H1 (cell line): ENCODE measurements around the gene KLC4. TPM values are rescaled to one million over a fixed set of nuclear protein-coding genes. Genes with fewer than 3 reads are reported as not detected.

ENCODE experiments used
- CTCF ChIA-PET: fragments of 300-600 bp; sonication (Branson Sonifier 250); formaldehyde crosslinking; loops from one replicate; lab custom pipeline; 2021; ENCODE audit not compliant: partially characterized antibody; lab: Charles Lee
- POLR2A ChIA-PET: fragments of 300-600 bp; sonication (Branson Sonifier 250); formaldehyde crosslinking; loops from one replicate; lab custom pipeline; 2021; ENCODE audit warnings: inconsistent platforms; ENCODE audit not compliant: partially characterized antibody; lab: Charles Lee
- DNase-seq, 2 experiments: peaks; one replicate each; pipeline versions ENCODE4 v3.0.0 to v3.0.0-alpha.2; 2010 to 2022; ENCODE audit warnings: low spot score in 2 of 2, low read depth in 1 of 2, mixed read lengths in 1 of 2
- FAIRE-seq: peaks from 2 replicates; lab custom pipeline; 2011; peaks lifted over from hg19 to GRCh38; lab: Jason Lieb, UNC
- H2AFZ ChIP-seq: 2 replicates; pipeline ENCODE4 v1.8.1; 2012; ENCODE audit warnings: low read length, inconsistent platforms
- H2AK5ac ChIP-seq: 2 replicates; pipeline ENCODE4 v1.6.1; 2013; ENCODE audit warnings: low read depth, low read length
- H2BK120ac ChIP-seq: replicated peaks from 2 replicates; pipeline ENCODE3; 2013; ENCODE audit warnings: low read depth, low read length, inconsistent platforms
- H2BK12ac ChIP-seq: 2 replicates; pipeline ENCODE4 v1.6.1; 2013; ENCODE audit warnings: low read depth, low read length
- H2BK15ac ChIP-seq: 2 replicates; pipeline ENCODE4 v1.6.1; 2013; ENCODE audit warnings: low read length
- H2BK20ac ChIP-seq: 2 replicates; pipeline ENCODE4 v1.6.1; 2013; ENCODE audit warnings: low read length
- H2BK5ac ChIP-seq: 2 replicates; pipeline ENCODE4 v1.6.1; 2013; ENCODE audit warnings: low read depth, low read length
- H3K14ac ChIP-seq: 2 replicates; pipeline ENCODE4 v1.6.1; 2013; ENCODE audit warnings: inconsistent platforms; ENCODE audit not compliant: insufficient read length
- H3K18ac ChIP-seq: 2 replicates; pipeline ENCODE4 v1.6.1; 2013; ENCODE audit warnings: low read length; ENCODE audit errors: extremely low read depth
- H3K23ac ChIP-seq: 2 replicates; pipeline ENCODE4 v1.6.1; 2013; ENCODE audit warnings: inconsistent platforms; ENCODE audit not compliant: insufficient read length
- H3K23me2 ChIP-seq: 2 replicates; pipeline ENCODE4 v1.6.1; 2013; ENCODE audit warnings: low read depth, low read length
- H3K27ac ChIP-seq: 2 replicates; pipeline ENCODE4 v1.6.1; 2011; ENCODE audit warnings: low read depth, low read length, inconsistent platforms
- H3K27me3 ChIP-seq, 4 experiments: replicated peaks in 1 of 4; 1 replicate in 1 of 4; 2 replicates in 3 of 4; pipeline versions ENCODE4 v1.6.1 to v1.8.1; 2011 to 2013; ENCODE audit warnings: low read length in 3 of 4, mild to moderate bottlenecking in 3 of 4, inconsistent platforms in 2 of 4, mixed read lengths in 2 of 4, moderate library complexity in 1 of 4; ENCODE audit not compliant: control insufficient read depth in 3 of 4, insufficient read depth in 3 of 4; ENCODE audit errors: extremely low read depth in 1 of 4
- H3K36me3 ChIP-seq, 4 experiments: 2 replicates each; pipeline versions ENCODE4 v1.6.1 to v1.8.1; 2011 to 2013; ENCODE audit warnings: mild to moderate bottlenecking in 4 of 4, low read length in 3 of 4, moderate library complexity in 2 of 4, control low read depth in 1 of 4, inconsistent platforms in 1 of 4; ENCODE audit not compliant: insufficient read depth in 4 of 4, control insufficient read depth in 2 of 4
- H3K4ac ChIP-seq: replicated peaks from 2 replicates; pipeline ENCODE3; 2013; ENCODE audit warnings: low read length, low read depth, mixed read lengths, inconsistent platforms; ENCODE audit not compliant: insufficient read length
- H3K4me1 ChIP-seq, 4 experiments: replicated peaks in 1 of 4; 1 replicate in 1 of 4; 2 replicates in 3 of 4; pipeline versions ENCODE4 v1.6.1 to v1.8.1; 2011 to 2013; ENCODE audit warnings: low read length in 3 of 4, inconsistent platforms in 2 of 4, mixed read lengths in 1 of 4; ENCODE audit not compliant: insufficient read depth in 4 of 4, control insufficient read depth in 3 of 4
- H3K4me2 ChIP-seq, 2 experiments: 2 replicates each; pipeline versions ENCODE4 v1.6.1 to v1.8.1; 2011 to 2013; ENCODE audit warnings: low read depth in 2 of 2, low read length in 2 of 2, control low read depth in 1 of 2, inconsistent platforms in 1 of 2, mild to moderate bottlenecking in 1 of 2; ENCODE audit not compliant: insufficient read depth in 1 of 2
- H3K4me3 ChIP-seq, 4 experiments: fragments of 200-600, 300-600 bp in 1 of 4; sonication (generic), shearing (Covaris generic), sonication (Bioruptor Twin) in 1 of 4; 2 replicates each; pipeline versions ENCODE4 v1.5.1 to v1.8.1; 2011 to 2016; ENCODE audit warnings: low read length in 4 of 4, low read depth in 3 of 4, control low read depth in 2 of 4, inconsistent platforms in 2 of 4, mild to moderate bottlenecking in 2 of 4, mixed read lengths in 1 of 4, moderate library complexity in 1 of 4; ENCODE audit not compliant: insufficient read depth in 2 of 4; ENCODE audit errors: extremely low read depth in 1 of 4
- H3K56ac ChIP-seq: replicated peaks from 2 replicates; pipeline ENCODE3; 2013; ENCODE audit warnings: low read depth, mild to moderate bottlenecking, mixed read lengths, low read length, inconsistent platforms; ENCODE audit not compliant: insufficient read length
- H3K79me1 ChIP-seq: 2 replicates; pipeline ENCODE4 v1.6.1; 2013; ENCODE audit warnings: low read depth, low read length, control low read depth
- H3K79me2 ChIP-seq, 2 experiments: 2 replicates each; pipeline versions ENCODE4 v1.6.1 to v1.8.1; 2012 to 2013; ENCODE audit warnings: low read length in 2 of 2, mild to moderate bottlenecking in 2 of 2, inconsistent platforms in 1 of 2; ENCODE audit not compliant: insufficient read depth in 2 of 2, control insufficient read depth in 1 of 2
- H3K9ac ChIP-seq, 4 experiments: replicated peaks in 1 of 4; 1 replicate in 1 of 4; 2 replicates in 3 of 4; pipeline versions ENCODE4 v1.6.1 to v1.8.1; 2011 to 2013; ENCODE audit warnings: low read depth in 3 of 4, low read length in 3 of 4, control low read depth in 2 of 4, mild to moderate bottlenecking in 2 of 4, moderate library complexity in 2 of 4, inconsistent platforms in 1 of 4; ENCODE audit errors: extremely low read depth in 1 of 4
- H3K9me3 ChIP-seq, 2 experiments: 2 replicates each; pipeline versions ENCODE4 v1.6.1 to v1.8.1; 2012 to 2013; ENCODE audit warnings: mild to moderate bottlenecking in 2 of 2, moderate library complexity in 2 of 2, control low read depth in 1 of 2, inconsistent platforms in 1 of 2, low read depth in 1 of 2, low read length in 1 of 2, mixed read lengths in 1 of 2; ENCODE audit not compliant: insufficient read depth in 2 of 2
- H4K20me1 ChIP-seq, 2 experiments: replicated peaks in 1 of 2; 2 replicates each; pipeline versions ENCODE3 to v1.8.1; 2011 to 2013; ENCODE audit warnings: inconsistent platforms in 2 of 2, low read length in 2 of 2, mild to moderate bottlenecking in 1 of 2; ENCODE audit not compliant: insufficient read depth in 2 of 2, control insufficient read depth in 1 of 2
- H4K5ac ChIP-seq: 2 replicates; pipeline ENCODE4 v1.6.1; 2013; ENCODE audit warnings: low read length, low read depth, mixed read lengths, inconsistent platforms; ENCODE audit not compliant: insufficient read length
- H4K8ac ChIP-seq: 2 replicates; pipeline ENCODE4 v1.8.0; 2013; ENCODE audit warnings: mild to moderate bottlenecking, moderate library complexity, low read length, inconsistent platforms; ENCODE audit not compliant: insufficient read depth; ENCODE audit errors: extremely low read depth
- H4K91ac ChIP-seq: replicated peaks from 2 replicates; pipeline ENCODE3; 2013; ENCODE audit warnings: low read length, mixed read lengths, inconsistent platforms; ENCODE audit not compliant: insufficient read length
- ATF2 ChIP-seq: IDR thresholded peaks from 2 replicates; pipeline ENCODE4 v1.6.1; 2012; ENCODE audit warnings: low read length, inconsistent platforms
- BCL11A ChIP-seq, 2 experiments: IDR thresholded peaks; one replicate each; pipeline ENCODE4 v1.6.1; 2011; ENCODE audit warnings: low read depth in 2 of 2, low read length in 2 of 2, mild to moderate bottlenecking in 2 of 2
- CTCF ChIP-seq, 3 experiments: IDR thresholded peaks; 1 replicate in 2 of 3; 2 replicates in 1 of 3; pipeline versions ENCODE4 v1.5.1 to v1.6.1; 2011; ENCODE audit warnings: low read length in 3 of 3, mild to moderate bottlenecking in 3 of 3, inconsistent platforms in 2 of 3, low read depth in 1 of 3, moderate library complexity in 1 of 3; ENCODE audit not compliant: insufficient read depth in 1 of 3; ENCODE audit errors: control extremely low read depth in 1 of 3
- E2F6 ChIP-seq: IDR thresholded peaks from 2 replicates; pipeline ENCODE4 v1.6.1; 2012; ENCODE audit warnings: inconsistent platforms
- HDAC6 ChIP-seq: IDR thresholded peaks from one replicate; pipeline ENCODE4 v1.7.1; 2012; ENCODE audit warnings: low read depth, mild to moderate bottlenecking, inconsistent platforms, low read length, moderate library complexity
- KDM1A ChIP-seq: fragments of 200-600, 300-600 bp; sonication (generic); IDR thresholded peaks from 2 replicates; pipeline ENCODE4 v1.7.1; 2016; ENCODE audit warnings: mild to moderate bottlenecking, low read length, borderline replicate concordance
- POU5F1 ChIP-seq: IDR thresholded peaks from 2 replicates; pipeline ENCODE4 v1.6.1; 2011; ENCODE audit warnings: low read depth, mild to moderate bottlenecking, low read length, moderate library complexity
- RNF2 ChIP-seq: fragments of 200-900, 300-1000 bp; sonication (generic); IDR thresholded peaks from 2 replicates; pipeline ENCODE4 v1.7.1; 2016; ENCODE audit warnings: borderline replicate concordance, low read depth, mild to moderate bottlenecking, antibody characterized with exemption, low read length; ENCODE audit not compliant: poor library complexity, severe bottlenecking; ENCODE audit errors: missing control alignments
- ZNF274 ChIP-seq: IDR thresholded peaks from 2 replicates; pipeline ENCODE4 v1.7.0; 2012; ENCODE audit warnings: low read length, borderline replicate concordance; ENCODE audit errors: extremely low read depth
- polyA plus RNA-seq, 7 experiments: library from polyadenylated mRNA; depleted of rRNA in 3 of 7; stranded (reverse) in 5 of 7; unstranded in 2 of 7; fragments of >200 nt in 5 of 7; fragments of 200-250 nt in 2 of 7; gene quantifications; 1 replicate in 5 of 7; 2 replicates in 1 of 7; 4 replicates in 1 of 7; pipeline versions ENCODE4 v1.2.1 to v1.2.3, GENCODE V29; 2011 to 2013; ENCODE audit warnings: missing spikeins in 2 of 7, mixed read lengths in 2 of 7
- total RNA-seq: library from RNA; stranded (reverse); fragmentation: NEBNext Ultra II Directional; extraction: Animal tissue kit (Norgen Biotek cat#: 25700); gene quantifications from 2 replicates; pipeline ENCODE4 v1.2.1, GENCODE V29; 2021

KLC4 gene
- total and polyA plus RNA-seq, 2 of the 8 experiments (the other 6 are each of a cell fraction or from before 2014, with no cell fraction given): 15.7 to 28.5 TPM

GRCh38 chr6:43092635-43093034, 33.2 kb downstream of the KLC4 start:
- Histone ChIP-seq H2AK5ac (no peak overlapping the region), H2AFZ (no peak overlapping the region), H4K20me1 (peaks cover 0 to 4% of the 10 kb centered on the region in 2 experiments), H3K27ac (no peak overlapping the region), H2BK15ac (no peak overlapping the region), H3K27me3 (no peaks in the 10 kb centered on the region), H3K23ac (no peak overlapping the region), H2BK120ac (no peak overlapping the region), H3K56ac (no peak overlapping the region), H2BK12ac (no peak overlapping the region), H2BK20ac (no peak overlapping the region), H3K9ac (no peak overlapping the region), H3K18ac (no peak overlapping the region), H4K8ac (no peak overlapping the region), H2BK5ac (no peak overlapping the region), H3K79me1 (peaks cover 10% of the 10 kb centered on the region), H3K9me3 (no peaks in the 10 kb centered on the region), H3K4me2 (no peak overlapping the region), H3K4ac (no peak overlapping the region), H3K4me1 (peaks cover 26 to 46% (median 33%) of the 10 kb centered on the region in 4 experiments), H3K36me3 (no peaks in the 10 kb centered on the region), H3K4me3 (no peak overlapping the region), H3K79me2 (peaks cover 8 to 79% of the 10 kb centered on the region in 2 experiments), H3K23me2 (0 out of 2 replicates have a peak, but pooled peaks cover 2% of the 10 kb centered on the region), H3K14ac (no peak overlapping the region), H4K91ac (no peak overlapping the region), H4K5ac (no peak overlapping the region)
- ChIA-PET POLR2A (interaction anchor here (1.2 to 1.3 kb wide), 2 partner anchors 11 to 16 kb away, joined by 3 read pairs; no protein-coding TSS in a partner anchor), CTCF (interaction anchor here (0.6 to 2.8 kb wide), 5 partner anchors 9 to 51 kb away, joined by 3 to 9 read pairs (median 3); no protein-coding TSS in a partner anchor)
- no peak for FAIRE-seq
- DNase-seq: no peak
- no peak for TF ChIP-seq HDAC6
- no peak for TF ChIP-seq ATF2
- no peak for TF ChIP-seq POU5F1
- TF ChIP-seq E2F6: no peak
- TF ChIP-seq ZNF274: no peak
- no peak for TF ChIP-seq KDM1A
- TF ChIP-seq RNF2: no peak
- TF ChIP-seq BCL11A (IDR thresholded peaks at IDR 0.05; ENCODE audit: low read depth in 2 of 2, low read length in 2 of 2): no peak
- no peak for TF ChIP-seq CTCF (IDR thresholded peaks at IDR 0.05; ENCODE audit: control extremely low read depth in 1 of 3, insufficient read depth in 1 of 3, low read depth in 1 of 3, low read length in 3 of 3)
